ENCODE data around the gene ZNF579.

ZNF579 gene

DNA sequence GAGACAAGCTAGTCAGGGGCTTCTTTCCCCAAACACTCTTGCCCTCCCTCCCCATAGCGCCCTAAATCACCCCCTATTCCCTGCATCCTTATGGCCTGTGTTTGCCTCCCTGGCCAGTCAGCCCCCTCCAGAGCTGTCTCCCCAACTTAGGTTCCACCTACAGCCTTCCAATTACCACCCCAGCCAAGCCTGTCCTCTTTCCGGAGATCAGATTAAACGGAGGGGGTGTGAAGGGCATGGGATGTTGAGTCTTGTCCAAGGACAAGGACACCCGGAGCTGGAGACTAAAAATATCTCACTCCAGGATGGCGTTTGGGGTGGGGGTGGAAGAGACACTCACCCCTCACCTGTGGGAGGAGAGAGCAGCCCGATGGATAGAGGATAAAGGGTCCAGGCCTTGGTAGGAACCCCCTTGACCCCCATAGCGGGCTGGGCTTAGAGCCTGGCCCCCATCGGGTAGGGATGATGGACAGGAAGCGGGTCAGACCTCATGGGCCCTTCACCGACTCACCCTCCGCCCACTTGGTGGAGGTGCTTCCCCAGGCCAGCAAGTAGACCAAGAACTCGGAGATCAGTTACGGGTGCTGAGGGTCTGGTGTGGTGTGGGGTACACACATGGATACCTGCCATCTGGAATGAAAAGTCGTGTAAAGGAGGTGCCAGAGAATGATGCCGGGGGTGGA, 30.8 kb upstream of the ZNF579 start:
- DNase-seq = no peak

DNA sequence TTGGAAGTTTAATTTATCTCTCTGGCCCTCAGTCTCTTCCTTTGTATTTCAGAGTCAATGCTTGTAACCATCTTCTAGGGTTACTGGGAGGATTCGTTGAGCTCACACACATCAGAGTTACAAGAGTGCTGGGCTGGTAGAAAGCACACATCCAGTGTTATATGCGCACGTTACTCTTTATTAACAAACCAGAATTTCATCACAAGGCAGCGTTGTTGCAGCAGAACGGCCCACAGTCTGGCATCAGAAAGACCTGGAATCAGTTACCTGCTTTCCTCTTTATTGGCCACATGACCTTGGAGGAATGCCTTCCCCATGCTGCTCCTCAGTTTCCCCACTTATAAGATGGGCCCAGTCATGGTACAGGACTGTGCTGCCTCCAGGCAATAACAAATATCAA, 28.7 kb upstream of the ZNF579 start:
- DNase-seq = no peak

DNA sequence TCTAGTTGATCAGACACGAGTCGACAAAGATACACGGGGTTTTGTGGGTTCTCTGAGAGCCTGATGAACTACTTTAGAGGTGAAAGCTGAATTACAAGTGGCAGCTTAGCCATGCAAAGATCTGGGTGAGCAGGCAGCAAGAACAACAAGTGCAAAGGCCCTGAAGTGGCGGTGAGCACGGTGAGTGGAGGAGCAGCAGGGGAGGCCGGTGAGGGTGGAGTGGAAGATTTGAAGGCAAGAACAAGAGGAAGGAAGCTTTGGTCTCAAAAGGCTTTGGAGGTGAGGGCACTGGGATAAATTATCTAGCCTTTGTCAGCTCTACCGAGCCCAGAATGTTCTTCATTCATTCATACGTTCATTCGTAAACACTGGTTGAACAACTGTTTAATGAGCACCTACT, 26.2 kb upstream of the ZNF579 start:
- no peak for DNase-seq

DNA sequence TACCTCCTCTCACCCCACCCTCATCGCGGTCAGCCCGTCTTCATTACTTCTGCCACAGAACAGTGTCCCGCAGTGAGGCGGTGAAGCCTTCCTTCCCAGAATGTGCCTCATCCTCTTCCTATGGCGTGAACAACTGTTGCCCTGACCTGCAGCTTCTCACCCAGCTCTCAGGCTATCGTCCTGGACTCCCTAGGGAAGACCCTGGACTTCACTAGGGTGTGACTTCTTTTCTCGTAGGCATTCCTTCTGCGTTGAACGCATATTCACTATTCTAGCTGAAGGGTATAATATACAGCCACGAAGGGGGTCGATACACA, 25.8 kb upstream of the ZNF579 start:
- DNase-seq = no peak

DNA sequence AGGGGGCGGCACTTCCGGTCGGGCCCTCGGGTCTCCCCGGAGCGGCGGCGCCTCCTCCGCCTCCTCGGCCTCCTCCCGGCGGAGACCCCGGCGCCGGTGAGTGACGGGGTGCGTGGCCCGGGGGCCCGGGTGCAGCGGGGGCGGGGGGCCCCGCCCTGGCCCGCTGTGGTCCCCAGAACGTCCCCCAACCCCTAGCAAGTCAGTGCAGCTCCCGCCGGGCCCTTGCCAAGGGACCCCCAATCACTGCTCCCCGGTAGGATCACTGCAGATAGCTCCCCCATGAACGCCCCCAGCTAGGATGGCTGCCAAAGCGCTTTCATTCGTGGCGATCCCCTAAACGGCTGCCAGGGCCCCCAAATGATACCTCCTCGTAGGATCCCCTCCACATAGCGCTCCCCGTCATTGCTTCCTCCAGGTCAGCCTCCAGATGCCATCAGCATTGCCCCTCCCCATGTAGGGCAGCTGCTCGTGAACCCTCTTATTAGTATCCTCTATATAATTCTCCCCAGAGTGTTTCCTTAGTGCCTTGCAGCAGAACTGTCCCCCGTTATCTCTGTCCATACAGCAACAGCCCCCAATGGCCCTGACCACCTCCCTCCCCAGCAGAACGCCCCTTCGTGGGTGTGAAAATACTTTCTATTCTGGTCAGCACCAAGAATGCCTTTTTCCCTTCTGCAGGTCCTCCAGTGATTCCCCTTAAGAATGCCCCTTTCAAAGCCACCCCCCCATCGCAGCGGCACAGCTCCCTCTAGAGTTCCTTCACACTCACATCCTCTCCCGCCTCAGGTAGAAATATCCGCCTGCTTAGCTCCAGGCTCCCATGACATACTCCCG, 25.2 kb upstream of the ZNF579 start, which contains the start of gene ZNF865:
Gene ZNF865 (plus strand): TSS at position 11 of the 834 bp plus-strand sequence. CDS start 7,972 bp downstream, outside the sequence.
- peak; percentile 92 for DNase-seq

DNA sequence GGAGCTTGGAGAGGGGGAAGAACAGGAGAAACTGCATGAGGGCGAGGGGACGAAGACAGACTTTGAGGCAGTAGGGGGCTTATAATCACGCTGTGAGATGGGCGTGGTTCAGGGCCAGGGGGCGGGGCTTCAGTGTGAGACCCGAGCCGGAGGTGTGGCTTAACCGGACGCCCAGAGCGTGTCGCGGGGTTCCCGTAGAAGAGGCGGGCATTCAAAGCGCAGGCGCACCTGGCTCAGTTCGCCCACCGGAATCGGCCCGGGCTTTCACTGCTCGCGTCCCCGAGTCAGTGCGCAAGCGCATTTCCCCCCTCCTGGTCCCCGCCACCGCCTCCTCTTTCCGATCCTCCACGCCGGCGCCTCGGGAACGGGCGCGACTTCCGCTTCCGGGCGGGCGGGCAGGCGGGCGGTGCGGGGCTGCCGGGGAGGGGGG, 24.6 kb upstream of the ZNF579 start:
- peak; percentile 98 for DNase-seq

DNA sequence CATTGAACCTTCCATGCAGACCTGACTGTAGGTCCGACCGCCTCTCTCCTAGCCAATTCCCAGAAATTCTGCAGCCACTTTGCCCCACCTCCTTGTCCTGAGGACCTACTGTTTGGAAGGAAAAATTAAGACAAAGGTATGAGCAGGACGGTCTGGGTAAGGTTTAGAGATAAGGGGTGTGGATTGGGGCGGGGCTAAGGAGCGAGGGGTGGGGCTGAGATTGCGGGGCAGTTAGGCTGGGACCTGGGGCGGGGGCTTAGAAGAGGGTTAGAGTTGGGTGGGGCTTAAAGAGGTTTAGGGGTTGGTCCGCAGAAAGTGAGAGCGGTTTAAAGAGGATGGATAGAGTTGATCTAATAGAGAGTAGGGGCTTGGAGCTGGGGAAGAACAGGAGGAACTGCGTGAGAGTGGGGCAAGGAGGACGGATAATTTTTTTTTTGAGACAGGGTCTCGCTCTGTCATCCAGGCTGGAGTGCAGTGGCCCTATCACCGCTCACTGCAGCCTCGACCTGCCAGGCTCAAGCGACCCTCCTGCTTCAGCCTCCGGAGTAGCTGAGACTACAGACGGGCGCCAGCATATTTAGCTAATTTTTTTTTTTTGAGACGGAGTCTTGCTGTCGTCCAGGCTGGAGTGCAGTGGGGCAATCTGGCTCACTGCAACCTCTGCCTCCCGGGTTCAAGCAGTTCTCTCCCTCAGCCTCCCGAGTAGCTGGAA, 23.1 kb upstream of the ZNF579 start:
- no peak for DNase-seq

DNA sequence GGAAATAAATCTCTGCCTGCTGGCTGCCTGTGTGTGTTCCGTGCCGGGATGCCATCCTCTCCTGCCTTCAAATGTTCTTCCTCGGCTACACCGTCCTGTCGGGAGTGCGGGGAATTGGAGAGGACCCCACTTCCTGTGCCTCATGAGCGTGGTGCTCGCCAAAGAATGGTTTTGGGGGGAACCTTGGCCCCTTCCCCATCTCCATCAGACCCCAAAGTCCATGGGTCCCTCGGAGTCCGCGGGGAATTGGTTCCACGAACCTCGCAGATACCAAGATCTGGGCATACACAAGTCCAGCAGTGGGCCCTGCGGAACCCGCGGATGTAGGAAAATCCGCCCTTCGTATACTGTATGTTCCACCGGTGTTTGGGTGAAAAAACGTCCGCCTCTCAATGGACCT, 22.5 kb upstream of the ZNF579 start:
- DNase-seq = no peak

DNA sequence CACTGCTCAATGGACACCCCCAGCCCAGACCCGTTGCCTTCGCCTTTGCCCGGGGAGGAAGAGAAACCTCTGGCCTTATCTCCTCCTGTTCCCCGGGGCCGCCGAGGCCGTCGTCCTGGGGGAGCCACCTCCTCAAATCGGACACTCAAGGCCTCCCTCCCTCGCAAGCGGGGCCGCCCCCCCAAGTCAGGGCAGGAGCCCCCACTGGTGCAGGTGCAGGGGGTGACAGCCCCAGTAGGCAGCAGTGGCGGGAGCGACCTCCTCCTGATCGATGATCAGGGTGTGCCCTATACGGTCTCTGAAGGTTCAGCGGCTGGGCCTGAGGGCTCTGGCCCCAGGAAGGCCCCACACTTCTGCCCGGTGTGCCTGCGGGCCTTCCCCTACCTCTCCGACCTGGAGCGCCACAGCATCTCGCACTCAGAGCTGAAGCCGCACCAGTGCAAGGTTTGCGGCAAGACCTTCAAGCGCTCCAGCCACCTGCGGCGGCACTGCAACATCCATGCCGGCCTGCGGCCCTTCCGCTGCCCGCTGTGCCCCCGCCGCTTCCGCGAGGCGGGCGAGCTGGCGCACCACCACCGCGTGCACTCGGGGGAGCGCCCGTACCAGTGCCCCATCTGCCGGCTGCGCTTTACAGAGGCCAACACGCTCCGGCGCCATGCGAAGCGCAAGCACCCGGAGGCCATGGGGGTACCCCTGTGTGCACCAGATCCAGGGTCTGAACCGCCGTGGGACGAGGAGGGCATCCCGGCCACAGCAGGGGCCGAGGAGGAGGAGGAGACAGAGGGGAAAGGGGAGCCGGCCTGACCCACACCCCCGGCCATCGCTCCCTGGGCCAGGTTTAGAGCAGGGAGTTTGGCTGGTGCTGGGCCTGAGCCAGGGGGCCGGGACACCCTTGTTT, 21.7 kb upstream of the ZNF579 start:
- no peak for DNase-seq

DNA sequence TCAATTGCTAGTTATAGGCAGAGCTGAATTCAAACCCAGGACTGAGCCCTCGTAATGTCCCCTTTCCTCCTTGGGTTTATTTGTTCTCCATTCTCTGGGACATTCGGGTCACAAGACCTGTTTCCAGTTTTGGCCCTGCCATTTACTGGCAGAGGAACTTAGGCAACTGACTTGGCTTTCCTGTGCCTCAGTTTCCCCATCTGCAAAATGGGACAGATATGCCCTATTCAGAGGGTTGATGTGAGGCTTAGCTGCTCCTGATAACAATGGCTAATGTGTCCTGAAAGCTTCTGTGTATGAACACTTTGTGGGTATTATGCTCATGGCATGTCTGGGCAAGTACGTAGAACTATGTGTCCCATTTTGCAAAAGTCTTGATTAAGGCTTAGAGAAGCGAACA, 20.4 kb upstream of the ZNF579 start:
- peak; percentile 47 for DNase-seq

DNA sequence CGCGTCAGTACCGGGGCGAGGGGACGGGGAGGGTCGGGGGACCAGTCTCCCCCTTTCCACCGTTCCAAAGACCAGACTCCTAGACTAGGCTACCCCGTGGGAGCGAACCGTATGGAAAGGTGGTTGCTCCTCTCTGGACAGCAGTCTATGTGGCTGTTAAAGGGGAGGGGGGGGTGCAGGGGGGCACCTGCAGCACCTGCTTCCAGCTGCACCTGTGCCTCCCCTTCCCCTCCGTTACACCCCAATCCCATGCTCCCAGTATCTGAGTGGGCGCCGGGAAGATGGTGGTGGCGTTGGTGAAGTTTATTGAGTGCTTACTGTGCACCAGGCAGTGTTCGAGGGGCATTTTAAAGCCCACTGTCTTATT, 20.0 kb upstream of the ZNF579 start:
- no peak for DNase-seq

DNA sequence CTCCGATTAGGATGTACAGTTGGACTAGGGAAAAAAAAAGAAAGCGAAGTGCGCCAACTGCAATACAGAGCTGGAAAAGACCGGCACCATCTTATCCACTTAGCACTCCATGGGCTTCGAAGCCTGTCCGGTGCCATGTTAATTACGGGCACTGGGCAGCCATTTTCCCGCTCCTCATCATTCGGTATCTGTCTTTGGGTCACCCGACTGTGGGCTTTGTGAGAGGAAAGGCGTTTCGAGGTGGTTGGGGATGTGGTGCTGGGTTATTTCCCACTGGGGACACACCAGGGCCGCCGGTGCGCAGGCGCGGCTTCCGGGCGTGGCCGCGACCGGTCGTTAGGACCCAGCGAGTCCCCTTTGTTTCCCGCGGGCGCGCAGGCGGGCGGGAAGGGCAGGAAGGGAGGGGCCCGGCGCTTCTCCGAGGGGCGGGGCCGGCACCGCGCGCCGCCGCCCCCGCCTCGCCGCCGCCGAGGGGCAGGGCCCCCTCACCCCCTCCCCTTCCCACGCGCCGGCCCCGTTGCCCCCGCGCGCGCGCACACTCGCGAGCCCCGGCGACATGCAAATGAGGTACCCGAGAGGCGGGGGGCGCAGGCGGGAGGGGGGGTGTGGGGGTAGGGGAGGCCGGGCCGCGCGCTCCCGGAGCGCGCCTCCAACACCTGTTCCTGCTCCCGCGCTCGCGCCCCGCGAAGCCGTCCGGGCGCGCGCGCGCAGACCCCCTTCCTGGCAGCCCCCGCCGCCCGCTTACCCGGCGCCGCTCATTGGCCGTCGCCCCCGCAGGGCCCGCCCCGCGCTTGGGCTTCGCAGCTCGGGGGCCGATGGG, 19.4 kb upstream of the ZNF579 start, which contains the start of gene ZNF524:
Gene ZNF524 (plus strand): TSS at position 447 of the 820 bp plus-strand sequence. CDS start 1,825 bp downstream, outside the sequence.
- DNase-seq = peak; percentile 94

DNA sequence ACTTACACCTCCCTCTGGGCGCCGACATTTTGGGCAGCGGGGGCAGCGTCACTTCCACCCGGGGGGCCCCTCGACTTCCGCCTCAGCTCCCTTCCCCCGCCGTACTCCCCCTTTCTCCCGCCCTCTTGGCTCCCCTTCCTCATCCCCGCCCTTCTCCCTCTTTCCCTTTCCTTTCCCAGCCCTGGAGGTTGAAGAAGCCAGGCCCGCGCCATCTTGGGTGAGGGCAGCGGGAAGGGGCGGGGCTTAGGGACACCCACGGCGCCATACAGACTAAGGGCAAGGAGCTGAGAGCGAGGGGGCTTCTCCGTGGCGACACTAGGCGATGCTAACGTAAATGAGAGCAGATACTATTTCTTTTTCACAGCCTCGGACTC, 18.8 kb upstream of the ZNF579 start, which contains the start of gene FIZ1:
Gene FIZ1 (minus strand): TSS at position 50 of the 374 bp plus-strand sequence. CDS start 1,652 bp downstream, outside the sequence.
- peak; percentile 99 for DNase-seq

DNA sequence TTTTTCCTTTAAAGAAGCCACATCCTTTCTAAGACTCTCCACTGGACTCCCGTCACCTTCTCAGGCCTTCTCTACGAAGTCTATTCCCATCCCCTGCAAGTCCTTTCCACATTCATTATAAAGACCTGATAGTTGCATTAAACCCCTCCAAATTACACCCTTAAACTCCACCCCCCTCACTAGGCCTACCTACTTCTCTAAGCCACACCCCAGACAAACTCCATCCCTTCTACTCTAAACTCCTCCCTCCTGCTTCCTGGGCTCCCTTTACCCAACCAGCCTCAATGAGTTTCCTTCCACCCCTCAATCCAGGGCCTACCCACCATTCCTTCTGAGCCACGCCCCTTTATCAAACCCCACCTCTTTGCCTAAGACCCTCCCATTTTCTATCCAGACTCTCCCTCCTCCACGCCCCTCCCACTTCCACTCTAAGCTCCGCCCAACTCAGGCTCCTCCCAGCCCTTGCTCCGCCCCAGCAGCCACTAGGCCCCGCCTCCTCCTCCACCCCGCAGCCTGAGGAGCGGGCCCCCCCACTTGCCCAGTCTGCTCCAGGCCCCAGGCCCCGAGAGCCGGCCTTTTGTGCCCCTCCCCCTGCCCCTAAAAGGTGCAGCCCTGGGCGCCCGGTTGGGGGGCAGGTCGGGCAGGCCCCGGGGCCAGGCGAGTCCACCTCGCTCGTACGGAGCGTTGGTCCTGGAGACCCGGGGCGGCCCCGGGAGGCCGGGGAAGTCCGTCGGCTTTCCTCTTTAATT, 18.2 kb upstream of the ZNF579 start:
- peak; percentile 94 for DNase-seq

DNA sequence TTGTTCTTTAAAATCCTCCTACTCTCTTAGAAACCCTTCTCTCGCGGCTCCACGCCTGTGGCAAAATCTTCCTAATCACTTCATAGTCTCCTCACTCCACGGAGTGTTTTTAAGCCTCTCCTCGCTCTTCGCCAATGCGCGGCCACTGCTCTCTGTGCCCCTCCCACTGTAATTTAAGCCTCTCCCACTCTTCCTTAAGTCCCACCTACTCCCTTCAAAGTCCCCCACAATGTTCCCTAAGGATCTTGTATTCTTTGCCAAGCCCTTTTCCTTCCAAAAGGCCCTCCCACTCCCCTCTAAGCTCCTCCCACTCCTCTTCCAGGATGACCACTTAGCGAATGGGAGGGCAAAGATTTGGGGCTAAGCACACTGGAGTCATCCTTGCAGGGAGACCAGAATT, 17.4 kb upstream of the ZNF579 start:
- DNase-seq = no peak

DNA sequence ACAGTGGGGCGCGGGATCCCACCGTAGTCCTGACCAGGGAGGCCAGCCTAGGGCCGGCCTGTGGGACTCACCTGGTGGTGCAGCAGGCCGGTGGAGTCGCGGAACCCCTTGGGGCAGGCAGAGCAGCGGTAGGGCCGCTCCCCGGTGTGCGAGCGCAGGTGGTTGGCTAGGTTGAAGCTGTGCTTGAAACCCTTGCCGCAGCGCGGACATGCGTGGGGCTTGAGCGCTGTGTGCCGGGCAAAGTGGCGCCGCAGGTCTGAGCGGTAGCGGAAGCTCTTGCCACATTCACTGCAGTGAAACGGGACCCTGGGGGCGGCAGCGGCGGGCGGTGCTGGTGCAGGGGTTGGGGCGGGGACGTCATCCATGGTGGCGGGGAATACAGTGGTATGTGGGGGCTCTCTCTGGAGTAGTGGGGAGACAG, 16.9 kb upstream of the ZNF579 start:
- DNase-seq = no peak

DNA sequence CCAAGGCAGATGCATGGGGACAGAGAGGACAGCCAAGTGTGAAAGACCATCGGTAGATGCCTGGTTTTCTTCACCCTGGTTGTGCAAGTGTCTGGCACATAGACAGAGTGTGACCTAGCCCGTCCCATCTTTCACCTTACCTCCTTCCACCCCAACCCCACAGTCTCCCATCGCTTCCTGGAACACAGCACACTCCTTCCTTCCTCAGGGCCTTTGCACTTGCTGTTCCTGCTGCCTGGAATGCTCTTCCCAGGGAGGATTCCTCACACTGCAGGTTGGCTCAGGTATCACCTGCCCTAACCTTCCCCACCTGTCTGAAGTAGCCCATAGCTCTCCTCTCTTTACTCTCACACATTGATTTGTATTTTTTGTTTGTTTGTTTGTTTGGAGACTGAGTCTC, 15.7 kb upstream of the ZNF579 start:
- DNase-seq = no peak

DNA sequence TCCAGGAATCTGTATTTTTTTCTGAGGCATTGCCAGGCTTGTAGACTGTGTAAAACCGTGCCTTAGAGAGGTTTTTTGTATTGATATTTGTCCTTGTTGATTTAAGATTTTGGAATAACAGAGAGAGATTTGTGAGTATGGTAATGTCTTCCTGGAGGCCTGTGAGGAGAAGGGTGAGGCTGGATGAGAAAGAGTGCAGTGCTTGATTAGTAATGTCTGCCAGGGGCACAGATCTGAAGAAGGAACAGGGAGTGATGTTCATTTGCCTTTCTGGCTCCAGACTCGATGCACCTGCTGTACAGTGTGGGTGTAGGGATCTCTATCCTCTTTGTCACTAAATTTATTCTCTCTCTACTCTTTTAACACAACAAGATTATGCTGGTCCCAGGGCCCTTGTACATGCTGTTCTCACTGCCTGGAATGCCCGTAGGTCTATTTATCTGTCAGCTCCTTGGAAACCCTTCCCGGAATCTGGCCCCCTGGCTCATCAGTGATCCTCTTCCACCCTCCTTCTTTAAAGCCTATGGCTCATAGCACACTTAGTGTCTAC, 14.4 kb upstream of the ZNF579 start:
- peak; percentile 29 for DNase-seq

DNA sequence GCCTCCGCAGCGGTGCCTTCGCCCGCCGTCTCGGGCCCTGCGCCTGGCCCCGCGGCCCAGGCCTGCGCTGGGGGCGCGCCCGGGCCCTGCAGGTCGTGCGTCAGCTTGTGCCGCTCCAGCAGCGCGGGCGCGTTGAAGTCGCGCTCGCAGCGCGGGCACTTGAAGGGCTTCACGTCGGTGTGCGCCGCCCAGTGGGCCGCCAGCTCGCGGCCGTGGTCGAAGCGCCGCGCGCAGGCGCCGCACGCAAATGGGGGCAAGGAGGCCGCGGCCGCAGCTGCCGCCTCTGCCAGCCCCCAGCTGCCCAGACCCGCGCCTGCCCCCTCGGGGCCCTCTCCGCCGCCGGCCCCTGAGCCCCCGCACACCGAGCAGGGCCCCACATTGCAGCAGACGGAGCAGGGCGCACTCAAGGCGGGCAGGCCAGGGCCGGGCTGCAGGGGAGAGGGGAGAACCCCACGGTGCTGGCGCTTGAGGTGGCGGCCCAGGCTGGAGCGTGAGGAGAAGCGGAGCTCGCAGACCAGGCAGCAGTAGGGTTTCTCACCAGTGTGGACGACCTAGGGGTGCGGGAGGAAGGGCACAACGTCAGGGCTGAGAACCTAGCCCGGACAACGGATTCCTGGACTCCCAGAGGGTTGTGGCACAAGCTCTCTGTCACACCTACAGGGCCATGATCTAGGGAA, 12.6 kb upstream of the ZNF579 start:
- DNase-seq = no peak

All from DMS53 (cell line).